NCI-H2081 (cell line): ENCODE measurements around the gene BRCA2.

Source experiments
- DNase-seq, 2 experiments: peaks; one replicate each; lab custom pipeline; 2025; lab: John Stamatoyannopoulos, UW

Gene BRCA2

GRCh38 chr13:32428581-32429432 lies 113.5 kb downstream of the BRCA2 start:
- DNase-seq = no peak

DNA sequence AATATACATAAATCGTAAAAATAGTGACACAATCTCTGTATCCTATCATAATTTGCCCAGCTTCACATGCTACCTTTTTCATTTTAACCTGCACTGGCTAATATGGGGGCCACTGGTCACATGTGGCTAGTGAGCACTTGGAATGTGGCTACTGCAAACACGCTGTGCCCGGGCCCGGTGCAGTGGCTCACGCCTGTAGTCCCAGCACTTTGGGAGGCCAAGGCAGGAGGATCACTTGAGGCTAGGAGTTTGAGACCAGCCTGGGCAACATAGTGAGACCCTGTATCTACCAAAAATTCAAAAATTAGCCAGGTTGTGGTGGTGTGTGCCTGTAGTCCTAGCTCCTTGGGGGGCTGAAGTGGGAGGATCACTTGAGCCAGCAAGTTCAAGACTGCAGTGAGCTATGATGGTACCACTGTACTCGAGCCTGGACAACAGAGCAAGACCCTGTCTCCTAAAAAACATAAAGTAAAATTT lies 114.2 kb downstream of the BRCA2 start:
- DNase-seq = no peak

- DNase-seq = no peak
Measured at GRCh38 chr13:32430018-32430747, 114.9 kb downstream of the BRCA2 start.

GRCh38 chr13:32431361-32431760 lies 116.1 kb downstream of the BRCA2 start:
- no peak for DNase-seq

- no peak for DNase-seq
Measured at GRCh38 chr13:32432856-32433255, 117.5 kb downstream of the BRCA2 start.

- no peak for DNase-seq
Measured at GRCh38 chr13:32438871-32439270, 123.6 kb downstream of the BRCA2 start.

DNA sequence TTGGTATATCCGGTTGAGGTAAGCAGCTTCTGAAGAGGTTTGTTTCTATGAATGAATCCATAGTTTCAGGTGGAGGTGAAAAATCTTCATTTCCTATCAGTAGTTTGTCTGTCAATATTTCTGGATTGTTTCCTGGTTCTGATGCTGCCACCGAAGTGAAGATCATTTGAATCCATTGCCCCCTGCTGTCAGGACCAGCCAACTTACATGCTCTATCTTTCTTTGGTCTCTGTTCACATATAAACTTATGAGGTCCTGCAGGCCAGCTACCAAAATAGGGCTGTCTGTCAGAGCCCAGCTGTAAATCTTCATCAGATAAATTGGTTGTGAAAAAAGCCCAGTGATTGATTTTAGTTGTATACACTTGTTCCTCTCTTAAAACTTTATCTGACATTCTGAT lies 127.8 kb downstream of the BRCA2 start:
- DNase-seq = no peak

GRCh38 chr13:32445461-32445860 lies 130.2 kb downstream of the BRCA2 start:
- no peak for DNase-seq

- no peak for DNase-seq
Measured at GRCh38 chr13:32446220-32446619, 130.9 kb downstream of the BRCA2 start.

- no peak for DNase-seq
Measured at GRCh38 chr13:32446773-32447465, 131.6 kb downstream of the BRCA2 start.

GRCh38 chr13:32447894-32448623 lies 132.8 kb downstream of the BRCA2 start:
- no peak for DNase-seq

- no peak for DNase-seq
Measured at GRCh38 chr13:32448972-32449371, 133.7 kb downstream of the BRCA2 start.
